Measurements from ENCODE around the gene C2CD5.

- TF ChIP-seq CTCF (IDR thresholded peaks at IDR 0.05) (peak in 1 of 6 experiments; percentile 11), POLR2A (IDR thresholded peaks at IDR 0.05) (no peak)
Observed at GRCh38 chr12:22408610-22409376, 135.5 kb downstream of the C2CD5 start.

Measured in esophagus squamous epithelium (tissue), 4 donors.